Measurements from ENCODE around the gene NLGN1. TPM values are rescaled to one million over a fixed set of nuclear protein-coding genes. Genes with fewer than 3 reads are reported as not detected.

The NLGN1 gene
- total and polyA plus RNA-seq, 9 of the 15 experiments (the other 6 are each of a cell fraction or from before 2014, with no cell fraction given) = under 0.01 to 0.01 TPM; not detected in 7

DNA sequence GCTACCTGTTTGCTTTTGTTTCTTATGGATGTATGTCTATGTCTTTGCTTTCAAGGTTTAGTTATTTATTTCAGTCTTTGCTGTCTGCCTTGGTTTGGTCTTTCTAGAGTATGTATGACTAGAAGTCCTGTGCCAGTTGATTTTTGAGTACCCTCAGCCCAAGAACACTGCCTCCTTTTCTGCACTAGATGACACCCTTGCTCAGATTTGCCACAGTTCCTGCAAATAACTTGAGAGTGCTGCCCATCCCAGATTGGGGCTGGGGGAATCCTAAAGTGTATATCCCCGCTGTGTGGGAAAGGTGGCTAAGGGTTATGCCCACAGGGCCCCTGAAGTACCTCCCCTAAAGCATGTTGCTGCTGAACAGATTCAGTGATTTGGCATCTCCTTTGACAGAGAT, 32.0 kb downstream of the NLGN1 start:
- intact Hi-C loops (cut with micrococcal nuclease) (no loop called here), in situ Hi-C loops (cut with MboI) (no loop called here)
- FAIRE-seq (no peak), ATAC-seq (no peak), DNase-seq (ENCODE audit: extremely low read depth in 1 of 4, low spot score in 3 of 4) (no peak)
- Histone ChIP-seq H3K4me2 (ENCODE audit: insufficient read depth, low read length) (no peak overlapping the region), H3K27me3 (ENCODE audit: control insufficient read depth in 2 of 2, insufficient read depth in 2 of 2, low read length in 2 of 2) (no peaks in the 10 kb centered on the region), H4K20me1 (replicated peaks; ENCODE audit: control insufficient read depth, insufficient read depth, low read length) (no peaks in the 10 kb centered on the region), H3K9me3 (replicated peaks; ENCODE audit: control insufficient read depth, insufficient read depth, low read depth, low read length) (0 out of 2 replicates have a peak, but pooled peaks cover 2% of the 10 kb centered on the region), H3K79me2 (ENCODE audit: control insufficient read depth, insufficient read depth, low read length) (no peaks in the 10 kb centered on the region), H3K4me3 (no peak overlapping the region), H3K4me1 (replicated peaks in 1 of 2; ENCODE audit: control insufficient read depth in 2 of 2, insufficient read depth in 2 of 2, low read length in 2 of 2) (no peaks in the 10 kb centered on the region), H3K9ac (ENCODE audit: insufficient read depth in 1 of 2, low read depth in 2 of 2, low read length in 2 of 2) (no peak overlapping the region), H2AFZ (ENCODE audit: low read depth, low read length) (no peak overlapping the region), H3K36me3 (ENCODE audit: control insufficient read depth, insufficient read depth, low read length) (no peaks in the 10 kb centered on the region), H3K27ac (ENCODE audit: extremely low read depth, low read depth, low read length) (no peak overlapping the region), H3K9me1 (ENCODE audit: control insufficient read depth, insufficient read depth, low read length) (no peaks in the 10 kb centered on the region)
- WGBS (ENCODE audit: insufficient coverage, low coverage, missing lambda C conversion rate) = 0% methylated on average over 1 of the region's 1 CpG
- ChIA-PET POLR2A (no interaction called here), CTCF (ENCODE audit: low intra/inter-chr PET ratio) (no interaction called here)
- no TSS peak for BruUV-seq (replicated peaks)
- TF ChIP-seq, protein P1, sequence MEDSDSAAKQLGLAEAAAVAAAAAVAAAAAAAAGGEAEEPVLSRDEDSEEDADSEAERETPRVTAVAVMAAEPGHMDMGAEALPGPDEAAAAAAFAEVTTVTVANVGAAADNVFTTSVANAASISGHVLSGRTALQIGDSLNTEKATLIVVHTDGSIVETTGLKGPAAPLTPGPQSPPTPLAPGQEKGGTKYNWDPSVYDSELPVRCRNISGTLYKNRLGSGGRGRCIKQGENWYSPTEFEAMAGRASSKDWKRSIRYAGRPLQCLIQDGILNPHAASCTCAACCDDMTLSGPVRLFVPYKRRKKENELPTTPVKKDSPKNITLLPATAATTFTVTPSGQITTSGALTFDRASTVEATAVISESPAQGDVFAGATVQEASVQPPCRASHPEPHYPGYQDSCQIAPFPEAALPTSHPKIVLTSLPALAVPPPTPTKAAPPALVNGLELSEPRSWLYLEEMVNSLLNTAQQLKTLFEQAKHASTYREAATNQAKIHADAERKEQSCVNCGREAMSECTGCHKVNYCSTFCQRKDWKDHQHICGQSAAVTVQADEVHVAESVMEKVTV (CRISPR knock-in tag; IDR thresholded peaks at IDR 0.05) = no peak
- no peak for TF ChIP-seq BRCA1 (IDR thresholded peaks at IDR 0.05)
- no peak for TF ChIP-seq BRCA1 (CRISPR knock-in tag; IDR thresholded peaks at IDR 0.05)
- TF ChIP-seq ZNF263 (CRISPR knock-in tag; IDR thresholded peaks at IDR 0.05; ENCODE audit: borderline replicate concordance) = no peak
- TF ChIP-seq SIN3B (IDR thresholded peaks at IDR 0.05; ENCODE audit: low read depth) = no peak
- TF ChIP-seq, protein P2, sequence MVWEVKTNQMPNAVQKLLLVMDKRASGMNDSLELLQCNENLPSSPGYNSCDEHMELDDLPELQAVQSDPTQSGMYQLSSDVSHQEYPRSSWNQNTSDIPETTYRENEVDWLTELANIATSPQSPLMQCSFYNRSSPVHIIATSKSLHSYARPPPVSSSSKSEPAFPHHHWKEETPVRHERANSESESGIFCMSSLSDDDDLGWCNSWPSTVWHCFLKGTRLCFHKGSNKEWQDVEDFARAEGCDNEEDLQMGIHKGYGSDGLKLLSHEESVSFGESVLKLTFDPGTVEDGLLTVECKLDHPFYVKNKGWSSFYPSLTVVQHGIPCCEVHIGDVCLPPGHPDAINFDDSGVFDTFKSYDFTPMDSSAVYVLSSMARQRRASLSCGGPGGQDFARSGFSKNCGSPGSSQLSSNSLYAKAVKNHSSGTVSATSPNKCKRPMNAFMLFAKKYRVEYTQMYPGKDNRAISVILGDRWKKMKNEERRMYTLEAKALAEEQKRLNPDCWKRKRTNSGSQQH (CRISPR knock-in tag; IDR thresholded peaks at IDR 0.05) = no peak
- TF ChIP-seq, protein P3, sequence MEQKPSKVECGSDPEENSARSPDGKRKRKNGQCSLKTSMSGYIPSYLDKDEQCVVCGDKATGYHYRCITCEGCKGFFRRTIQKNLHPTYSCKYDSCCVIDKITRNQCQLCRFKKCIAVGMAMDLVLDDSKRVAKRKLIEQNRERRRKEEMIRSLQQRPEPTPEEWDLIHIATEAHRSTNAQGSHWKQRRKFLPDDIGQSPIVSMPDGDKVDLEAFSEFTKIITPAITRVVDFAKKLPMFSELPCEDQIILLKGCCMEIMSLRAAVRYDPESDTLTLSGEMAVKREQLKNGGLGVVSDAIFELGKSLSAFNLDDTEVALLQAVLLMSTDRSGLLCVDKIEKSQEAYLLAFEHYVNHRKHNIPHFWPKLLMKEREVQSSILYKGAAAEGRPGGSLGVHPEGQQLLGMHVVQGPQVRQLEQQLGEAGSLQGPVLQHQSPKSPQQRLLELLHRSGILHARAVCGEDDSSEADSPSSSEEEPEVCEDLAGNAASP (IDR thresholded peaks at IDR 0.05) = no peak
- TF ChIP-seq ARID2 (IDR thresholded peaks at IDR 0.05) = no peak
- TF ChIP-seq, protein P4, sequence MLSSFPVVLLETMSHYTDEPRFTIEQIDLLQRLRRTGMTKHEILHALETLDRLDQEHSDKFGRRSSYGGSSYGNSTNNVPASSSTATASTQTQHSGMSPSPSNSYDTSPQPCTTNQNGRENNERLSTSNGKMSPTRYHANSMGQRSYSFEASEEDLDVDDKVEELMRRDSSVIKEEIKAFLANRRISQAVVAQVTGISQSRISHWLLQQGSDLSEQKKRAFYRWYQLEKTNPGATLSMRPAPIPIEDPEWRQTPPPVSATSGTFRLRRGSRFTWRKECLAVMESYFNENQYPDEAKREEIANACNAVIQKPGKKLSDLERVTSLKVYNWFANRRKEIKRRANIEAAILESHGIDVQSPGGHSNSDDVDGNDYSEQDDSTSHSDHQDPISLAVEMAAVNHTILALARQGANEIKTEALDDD (IDR thresholded peaks at IDR 0.05) = no peak
- no peak for TF ChIP-seq DPF2 (IDR thresholded peaks at IDR 0.05)
- TF ChIP-seq CBFB (CRISPR knock-in tag; IDR thresholded peaks at IDR 0.05) = no peak
- TF ChIP-seq, protein P5, sequence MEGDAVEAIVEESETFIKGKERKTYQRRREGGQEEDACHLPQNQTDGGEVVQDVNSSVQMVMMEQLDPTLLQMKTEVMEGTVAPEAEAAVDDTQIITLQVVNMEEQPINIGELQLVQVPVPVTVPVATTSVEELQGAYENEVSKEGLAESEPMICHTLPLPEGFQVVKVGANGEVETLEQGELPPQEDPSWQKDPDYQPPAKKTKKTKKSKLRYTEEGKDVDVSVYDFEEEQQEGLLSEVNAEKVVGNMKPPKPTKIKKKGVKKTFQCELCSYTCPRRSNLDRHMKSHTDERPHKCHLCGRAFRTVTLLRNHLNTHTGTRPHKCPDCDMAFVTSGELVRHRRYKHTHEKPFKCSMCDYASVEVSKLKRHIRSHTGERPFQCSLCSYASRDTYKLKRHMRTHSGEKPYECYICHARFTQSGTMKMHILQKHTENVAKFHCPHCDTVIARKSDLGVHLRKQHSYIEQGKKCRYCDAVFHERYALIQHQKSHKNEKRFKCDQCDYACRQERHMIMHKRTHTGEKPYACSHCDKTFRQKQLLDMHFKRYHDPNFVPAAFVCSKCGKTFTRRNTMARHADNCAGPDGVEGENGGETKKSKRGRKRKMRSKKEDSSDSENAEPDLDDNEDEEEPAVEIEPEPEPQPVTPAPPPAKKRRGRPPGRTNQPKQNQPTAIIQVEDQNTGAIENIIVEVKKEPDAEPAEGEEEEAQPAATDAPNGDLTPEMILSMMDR (IDR thresholded peaks at IDR 0.05 in 2 of 3, conservative IDR thresholded peaks at IDR 0.05 in 1 of 3; ENCODE audit: insufficient read depth in 2 of 3, low read depth in 1 of 3, low read length in 3 of 3) = no peak
- TF ChIP-seq ZNF165 (CRISPR knock-in tag; IDR thresholded peaks at IDR 0.05; ENCODE audit: borderline replicate concordance) = no peak
- TF ChIP-seq, protein P6, sequence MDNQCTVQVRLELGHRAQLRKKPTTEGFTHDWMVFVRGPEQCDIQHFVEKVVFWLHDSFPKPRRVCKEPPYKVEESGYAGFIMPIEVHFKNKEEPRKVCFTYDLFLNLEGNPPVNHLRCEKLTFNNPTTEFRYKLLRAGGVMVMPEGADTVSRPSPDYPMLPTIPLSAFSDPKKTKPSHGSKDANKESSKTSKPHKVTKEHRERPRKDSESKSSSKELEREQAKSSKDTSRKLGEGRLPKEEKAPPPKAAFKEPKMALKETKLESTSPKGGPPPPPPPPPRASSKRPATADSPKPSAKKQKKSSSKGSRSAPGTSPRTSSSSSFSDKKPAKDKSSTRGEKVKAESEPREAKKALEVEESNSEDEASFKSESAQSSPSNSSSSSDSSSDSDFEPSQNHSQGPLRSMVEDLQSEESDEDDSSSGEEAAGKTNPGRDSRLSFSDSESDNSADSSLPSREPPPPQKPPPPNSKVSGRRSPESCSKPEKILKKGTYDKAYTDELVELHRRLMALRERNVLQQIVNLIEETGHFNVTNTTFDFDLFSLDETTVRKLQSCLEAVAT (IDR thresholded peaks at IDR 0.05) = no peak
- no peak for TF ChIP-seq ZNF121 (CRISPR knock-in tag; conservative IDR thresholded peaks at IDR 0.05)
- TF ChIP-seq SMARCA4 (IDR thresholded peaks at IDR 0.05) = no peak
